Activated CD4-positive, alpha-beta T cell treated with anti-CD3 and anti-CD28 coated beads, Interleukin-2, amount 10 ng/mL, durations not matched to agents 7 days and 5 days (primary cell): Measurements from ENCODE around the gene VCL. TPM values are rescaled to one million over a fixed set of nuclear protein-coding genes. Genes with fewer than 3 reads are reported as not detected.
"Not testable (repeated sequence)": the region's sequence is repeated elsewhere in the genome, so short reads cannot be mapped to it uniquely, and the experiment has no call there.

Source experiments
- CTCF ChIA-PET: fragments of 350-600 bp; sonication (Branson Sonifier 250); formaldehyde crosslinking; loops from one replicate; lab custom pipeline; 2021; ENCODE audit warnings: antibody characterized with exemption; lab: Charles Lee
- POLR2A ChIA-PET: fragments of 350-600 bp; sonication (Branson Sonifier 250); formaldehyde crosslinking; loops from one replicate; lab custom pipeline; 2021; ENCODE audit warnings: antibody characterized with exemption; lab: Charles Lee
- DNase-seq: peaks from one replicate; pipeline ENCODE4 v3.0.0-alpha.2; 2020
- H3K27ac Mint-ChIP-seq: one replicate; pipeline ENCODE4 v1.8.0; 2021; ENCODE audit warnings: mild to moderate bottlenecking, moderate library complexity, mixed read lengths
- H3K27me3 Mint-ChIP-seq: one replicate; pipeline ENCODE4 v1.8.0; 2021; ENCODE audit warnings: mixed read lengths
- H3K36me3 Mint-ChIP-seq: one replicate; pipeline ENCODE4 v1.8.0; 2021; ENCODE audit warnings: low read depth, mixed read lengths
- H3K4me1 Mint-ChIP-seq: one replicate; pipeline ENCODE4 v1.8.0; 2021; ENCODE audit warnings: mixed read lengths
- H3K4me3 Mint-ChIP-seq: one replicate; pipeline ENCODE4 v1.8.0; 2021; ENCODE audit warnings: mild to moderate bottlenecking, moderate library complexity, mixed read lengths
- H3K9me3 Mint-ChIP-seq: one replicate; pipeline ENCODE4 v1.8.0; 2021; ENCODE audit warnings: mixed read lengths
- total RNA-seq, 2 experiments: library from RNA; stranded (reverse); gene quantifications; one replicate each; pipeline ENCODE4 v1.2.3, GENCODE V29; 2021

The VCL gene
- total RNA-seq, 2 experiments from 2014 or later = 75.5 to 86.4 TPM

GRCh38 chr10:74138596-74138995, 140.7 kb downstream of the VCL start:
- not testable (repeated sequence) for H3K27me3 Mint-ChIP-seq, H3K9me3 Mint-ChIP-seq, H3K4me3 Mint-ChIP-seq, DNase-seq, H3K27ac Mint-ChIP-seq, H3K4me1 Mint-ChIP-seq
- ChIA-PET CTCF (interaction anchor here (0.5 to 1.8 kb wide), 4 partner anchors 12 to 997 kb away, joined by 3 to 7 read pairs (median 4); partner anchors contain the start of genes ADK and AP3M1), POLR2A (interaction anchor here (0.7 kb wide), 1 partner anchor 15 kb away, joined by 3 read pairs; no protein-coding TSS in a partner anchor)
- H3K36me3 Mint-ChIP-seq = peaks cover 31% of the 10 kb centered on the region

GRCh38 chr10:74139981-74140380, 142.1 kb downstream of the VCL start:
- DNase-seq = no peak
- H3K4me3 Mint-ChIP-seq = no peak overlapping the region
- peaks cover 25% of the 10 kb centered on the region for H3K36me3 Mint-ChIP-seq
- H3K9me3 Mint-ChIP-seq = no peaks in the 10 kb centered on the region
- CTCF ChIA-PET = no interaction called here
- H3K4me1 Mint-ChIP-seq = no peaks in the 10 kb centered on the region
- H3K27me3 Mint-ChIP-seq = no peaks in the 10 kb centered on the region
- POLR2A ChIA-PET = no interaction called here
- H3K27ac Mint-ChIP-seq = no peak overlapping the region

GRCh38 chr10:74140553-74140952, 142.6 kb downstream of the VCL start:
- H3K9me3 Mint-ChIP-seq = no peaks in the 10 kb centered on the region
- no peaks in the 10 kb centered on the region for H3K27me3 Mint-ChIP-seq
- DNase-seq = no peak
- H3K36me3 Mint-ChIP-seq = peaks cover 26% of the 10 kb centered on the region
- H3K4me3 Mint-ChIP-seq = no peak overlapping the region
- no peak overlapping the region for H3K27ac Mint-ChIP-seq
- peaks cover under 1% of the 10 kb centered on the region for H3K4me1 Mint-ChIP-seq
- ChIA-PET POLR2A (no interaction called here), CTCF (no interaction called here)

- CTCF ChIA-PET = interaction anchor here (0.7 kb wide), 2 partner anchors 35 to 512 kb away, joined by 3 read pairs; no protein-coding TSS in a partner anchor
- POLR2A ChIA-PET = no interaction called here
- Mint-ChIP-seq H3K27ac (peak overlapping the region; percentile 66), H3K27me3 (no peaks in the 10 kb centered on the region), H3K36me3 (peaks cover 22% of the 10 kb centered on the region), H3K4me3 (no peak overlapping the region), H3K9me3 (no peaks in the 10 kb centered on the region), H3K4me1 (peaks cover 16% of the 10 kb centered on the region)
- no peak for DNase-seq
Observed at GRCh38 chr10:74145133-74145532, 147.2 kb downstream of the VCL start.

- DNase-seq, H3K27ac Mint-ChIP-seq, H3K4me3 Mint-ChIP-seq, H3K9me3 Mint-ChIP-seq, H3K27me3 Mint-ChIP-seq: not testable (repeated sequence)
- Mint-ChIP-seq H3K36me3 (peaks cover 22% of the 10 kb centered on the region), H3K4me1 (peaks cover 17% of the 10 kb centered on the region)
- POLR2A ChIA-PET = interaction anchor here (0.6 kb wide), 1 partner anchor 103 kb away, joined by 8 read pairs; no protein-coding TSS in a partner anchor
- CTCF ChIA-PET = interaction anchor here (0.6 kb wide), 1 partner anchor 35 kb away, joined by 5 read pairs; no protein-coding TSS in a partner anchor
Observed at GRCh38 chr10:74146980-74147379, 149.1 kb downstream of the VCL start.

GRCh38 chr10:74150204-74150989, 152.5 kb downstream of the VCL start, which contains the start of gene AP3M1:
TSS of gene AP3M1 (minus strand) at chr10:74150828. CDS start at chr10:74138379, 12,449 bp downstream.
- no peaks in the 10 kb centered on the region for H3K9me3 Mint-ChIP-seq
- no peak within 1 kb of the TSS for H3K4me3 Mint-ChIP-seq
- no peak within 1 kb of the TSS for H3K27ac Mint-ChIP-seq
- H3K36me3 Mint-ChIP-seq = peaks cover 19% of the 10 kb centered on the region
- no peaks in the 10 kb centered on the region for H3K27me3 Mint-ChIP-seq
- H3K4me1 Mint-ChIP-seq = peaks cover 32% of the 10 kb centered on the region
- ChIA-PET POLR2A (no interaction called here), CTCF (interaction anchor here (0.5 to 2.3 kb wide), 8 partner anchors 11 to 209 kb away, joined by 3 to 10 read pairs (median 4); no protein-coding TSS in a partner anchor)
- DNase-seq = peak; percentile 91

GRCh38 chr10:74150990-74151878, 153.3 kb downstream of the VCL start, which contains the start of gene ADK:
TSS of gene ADK (plus strand) at chr10:74151221. CDS start at chr10:74151279, 58 bp downstream.
- no peak within 1 kb of the TSS for H3K4me3 Mint-ChIP-seq

GRCh38 chr10:74151879-74152722, 154.2 kb downstream of the VCL start:
- Mint-ChIP-seq H3K4me1 (peaks cover 28% of the 10 kb centered on the region), H3K27ac (peak overlapping the region; percentile 39), H3K27me3 (no peaks in the 10 kb centered on the region), H3K9me3 (no peaks in the 10 kb centered on the region), H3K36me3 (peaks cover 10% of the 10 kb centered on the region), H3K4me3 (no peak overlapping the region)
- POLR2A ChIA-PET = no interaction called here
- DNase-seq = no peak
- CTCF ChIA-PET = interaction anchor here (0.8 to 2.3 kb wide), 6 partner anchors 13 to 984 kb away, joined by 3 to 10 read pairs (median 4); no protein-coding TSS in a partner anchor

More at GRCh38 chr10:74150990-74151878, 153.3 kb downstream of the VCL start, which contains the start of gene ADK:
- peak within 1 kb of the TSS; percentile 39 for H3K27ac Mint-ChIP-seq
- H3K36me3 Mint-ChIP-seq = peaks cover 14% of the 10 kb centered on the region
- no peaks in the 10 kb centered on the region for H3K9me3 Mint-ChIP-seq
- peaks cover 26% of the 10 kb centered on the region for H3K4me1 Mint-ChIP-seq
- ChIA-PET POLR2A (no interaction called here), CTCF (interaction anchor here (0.5 to 2.3 kb wide), 10 partner anchors 12 to 985 kb away, joined by 3 to 10 read pairs (median 3); no protein-coding TSS in a partner anchor)
- peak; percentile 100 for DNase-seq
- no peaks in the 10 kb centered on the region for H3K27me3 Mint-ChIP-seq

GRCh38 chr10:74153123-74153522, 155.2 kb downstream of the VCL start:
- DNase-seq = no peak
- peaks cover 6% of the 10 kb centered on the region for H3K36me3 Mint-ChIP-seq
- H3K27me3 Mint-ChIP-seq = no peaks in the 10 kb centered on the region
- H3K4me1 Mint-ChIP-seq = peaks cover 24% of the 10 kb centered on the region
- H3K4me3 Mint-ChIP-seq = no peak overlapping the region
- no peak overlapping the region for H3K27ac Mint-ChIP-seq
- ChIA-PET POLR2A (no interaction called here), CTCF (interaction anchor here (1.0 kb wide), 1 partner anchor 264 kb away, joined by 3 read pairs; no protein-coding TSS in a partner anchor)
- H3K9me3 Mint-ChIP-seq = no peaks in the 10 kb centered on the region

GRCh38 chr10:74153676-74154075, 155.8 kb downstream of the VCL start:
- POLR2A ChIA-PET = no interaction called here
- Mint-ChIP-seq H3K9me3 (no peaks in the 10 kb centered on the region), H3K36me3 (peaks cover 3% of the 10 kb centered on the region), H3K27me3 (no peaks in the 10 kb centered on the region), H3K27ac (no peak overlapping the region), H3K4me1 (peaks cover 21% of the 10 kb centered on the region), H3K4me3 (no peak overlapping the region)
- no peak for DNase-seq
- CTCF ChIA-PET = interaction anchor here (0.6 to 1.0 kb wide), 2 partner anchors 23 to 265 kb away, joined by 3 read pairs; no protein-coding TSS in a partner anchor

- no peak overlapping the region for H3K4me3 Mint-ChIP-seq
- peaks cover 5% of the 10 kb centered on the region for H3K36me3 Mint-ChIP-seq
- H3K27ac Mint-ChIP-seq = no peak overlapping the region
- H3K4me1 Mint-ChIP-seq = peaks cover 20% of the 10 kb centered on the region
- ChIA-PET POLR2A (no interaction called here), CTCF (interaction anchor here (0.9 to 2.4 kb wide), 3 partner anchors 9 to 19 kb away, joined by 3 to 7 read pairs (median 3); no protein-coding TSS in a partner anchor)
- DNase-seq = no peak
- H3K9me3 Mint-ChIP-seq = no peaks in the 10 kb centered on the region
- no peaks in the 10 kb centered on the region for H3K27me3 Mint-ChIP-seq
Observed at GRCh38 chr10:74156919-74157289, 159.0 kb downstream of the VCL start.
